GM21367 (cell line): ENCODE results near the gene PSMA2.
A peak's percentile ranks its signal among the peaks of the same experiment; 100 is the strongest.

Experiments
- ATAC-seq: cut with Tn5 transposase; IDR thresholded peaks from one replicate; pipeline ENCODE4 v1.9.1; 2021; ENCODE audit not compliant: unreplicated experiment

Gene PSMA2

GRCh38 chr7:42940985-42941847 is 9.2 kb upstream of the PSMA2 start:
- ATAC-seq: peak; percentile 36

- no peak for ATAC-seq
Measured at GRCh38 chr7:42939457-42940240, 7.7 kb upstream of the PSMA2 start.

DNA sequence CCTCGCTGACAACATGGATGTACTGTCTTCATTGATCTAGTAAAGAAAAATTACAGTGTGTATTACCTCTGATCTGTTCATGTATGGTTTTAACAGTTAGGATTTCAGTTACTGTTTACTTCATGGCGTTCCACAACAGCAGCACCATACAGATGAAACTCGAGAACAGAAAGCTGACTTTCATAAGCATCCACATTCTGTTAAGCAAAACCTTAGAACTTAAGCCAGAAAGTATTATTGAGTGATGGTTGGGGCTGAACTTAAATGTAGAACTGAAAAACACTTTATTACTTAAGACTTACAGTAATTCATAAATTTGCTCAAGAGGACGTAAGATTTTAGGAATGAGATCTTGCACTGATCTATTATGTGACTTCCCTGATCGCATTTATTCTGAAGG is 3.9 kb upstream of the PSMA2 start:
- no peak for ATAC-seq

GRCh38 chr7:42934291-42934690 is 2.3 kb upstream of the PSMA2 start:
- ATAC-seq: no peak

DNA sequence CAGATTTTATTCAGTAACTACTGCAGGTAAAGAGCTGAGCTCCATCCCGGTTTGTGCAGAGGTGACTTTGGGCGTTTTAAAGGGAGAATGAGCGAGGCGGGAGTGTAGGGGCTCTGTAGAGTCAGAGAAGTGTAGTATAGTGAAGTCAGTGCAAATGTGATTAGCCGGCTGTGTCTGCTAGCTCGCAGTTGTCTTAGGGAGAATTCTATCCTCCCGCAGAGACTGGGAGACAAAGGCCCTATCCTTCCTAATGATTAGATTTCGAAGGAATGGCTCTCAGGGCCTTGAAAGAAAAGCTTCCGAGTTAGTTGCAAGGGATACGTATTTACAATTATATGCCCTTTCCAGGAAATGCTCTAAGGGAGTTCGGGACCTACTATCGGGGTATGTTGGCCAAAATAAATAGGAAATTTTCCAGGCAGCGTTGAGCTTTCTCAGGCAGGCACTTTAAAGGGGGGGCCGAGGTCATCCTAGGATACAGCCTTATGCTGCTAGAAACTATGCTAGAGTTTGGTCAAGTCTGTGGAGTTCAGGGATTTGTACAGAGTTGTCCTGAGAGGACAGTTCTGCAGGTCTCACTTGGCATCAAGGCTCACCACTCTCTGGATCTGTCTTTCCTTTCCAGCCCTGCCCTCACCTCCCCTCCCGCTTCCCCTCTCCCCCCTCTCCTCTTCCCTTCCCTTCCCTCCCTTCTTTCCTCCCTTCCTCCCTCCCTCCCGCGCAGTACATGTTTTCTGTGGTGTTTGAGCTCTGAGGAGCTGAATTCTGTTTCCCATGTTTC is 1.0 kb upstream of the PSMA2 start:
- no peak for ATAC-seq

- no peak for ATAC-seq
Measured at GRCh38 chr7:42931447-42931833, 534 bp downstream of the PSMA2 start.

- no peak for ATAC-seq
Measured at GRCh38 chr7:42930889-42931288, 1.1 kb downstream of the PSMA2 start.

DNA sequence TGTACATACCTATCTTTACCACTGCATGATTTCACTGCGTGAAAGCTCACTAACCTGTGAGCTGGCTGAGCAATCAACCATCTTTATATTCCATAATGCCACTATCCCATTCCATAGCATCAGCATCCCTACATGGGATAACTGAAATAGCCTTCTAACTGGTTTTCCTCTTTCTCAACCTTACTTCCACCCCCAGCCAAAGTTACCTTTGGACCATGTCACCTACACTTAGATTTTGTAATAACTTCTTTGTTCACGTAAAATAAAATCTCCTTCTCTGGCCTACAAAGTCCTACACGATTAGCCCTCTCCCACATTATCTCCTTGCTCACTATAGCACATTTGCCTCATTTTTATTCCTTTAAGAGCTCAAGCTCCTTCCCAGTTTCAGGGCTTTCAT is 2.5 kb downstream of the PSMA2 start:
- no peak for ATAC-seq

GRCh38 chr7:42928754-42929153 is 3.2 kb downstream of the PSMA2 start:
- ATAC-seq: no peak

GRCh38 chr7:42926204-42926603 is 5.8 kb downstream of the PSMA2 start:
- no peak for ATAC-seq

- ATAC-seq: no peak
Measured at GRCh38 chr7:42925630-42926029, 6.3 kb downstream of the PSMA2 start.

DNA sequence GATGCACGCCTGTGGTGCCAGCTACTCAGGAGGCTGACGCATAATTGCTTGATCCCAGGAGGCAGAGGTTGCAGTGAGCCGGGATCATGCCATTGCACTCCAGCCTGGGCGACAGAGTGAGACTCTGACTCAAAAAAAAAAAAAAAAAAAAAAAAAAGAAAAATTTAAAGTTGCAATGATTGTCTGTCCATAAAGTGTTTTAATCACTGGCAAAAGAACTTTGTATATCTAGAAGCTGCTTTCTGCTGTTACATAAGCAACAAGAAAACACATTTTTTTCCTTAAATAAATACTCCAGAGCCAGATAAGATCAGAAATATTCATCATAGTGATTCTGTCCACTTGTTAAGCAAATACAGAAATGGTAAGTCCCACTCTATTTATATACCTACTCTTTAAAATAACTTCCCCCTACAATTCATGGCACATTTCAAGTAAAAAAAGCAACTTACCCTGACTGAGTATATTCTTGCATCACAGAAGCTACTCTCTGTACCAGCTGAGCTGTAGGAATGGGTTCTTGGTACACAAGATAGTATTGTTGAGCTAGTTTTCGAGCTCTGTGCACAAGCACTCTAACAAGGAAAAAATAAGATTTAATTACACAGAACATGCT is 7.6 kb downstream of the PSMA2 start:
- ATAC-seq: no peak

- ATAC-seq: no peak
Measured at GRCh38 chr7:42922017-42922753, 9.8 kb downstream of the PSMA2 start.

DNA sequence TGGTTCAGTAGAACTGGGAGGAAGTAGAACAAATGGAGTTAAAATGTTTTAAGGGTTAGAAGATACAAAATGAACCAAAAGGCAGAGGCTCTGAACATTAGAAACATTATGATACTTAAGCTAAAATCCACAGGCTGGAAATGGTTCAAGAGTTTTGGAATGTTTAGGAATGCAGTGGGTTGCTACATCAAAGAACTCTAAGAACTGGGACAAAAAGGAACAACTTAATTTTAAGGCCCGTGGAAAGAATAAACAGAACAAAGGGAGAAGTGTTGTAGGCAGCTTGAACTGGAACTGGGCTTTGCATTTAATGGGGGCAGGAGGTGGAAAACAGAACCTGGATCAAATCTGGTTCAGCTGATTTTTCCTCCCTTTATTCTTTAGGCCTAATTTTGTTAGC is 16.6 kb downstream of the PSMA2 start:
- ATAC-seq: no peak

DNA sequence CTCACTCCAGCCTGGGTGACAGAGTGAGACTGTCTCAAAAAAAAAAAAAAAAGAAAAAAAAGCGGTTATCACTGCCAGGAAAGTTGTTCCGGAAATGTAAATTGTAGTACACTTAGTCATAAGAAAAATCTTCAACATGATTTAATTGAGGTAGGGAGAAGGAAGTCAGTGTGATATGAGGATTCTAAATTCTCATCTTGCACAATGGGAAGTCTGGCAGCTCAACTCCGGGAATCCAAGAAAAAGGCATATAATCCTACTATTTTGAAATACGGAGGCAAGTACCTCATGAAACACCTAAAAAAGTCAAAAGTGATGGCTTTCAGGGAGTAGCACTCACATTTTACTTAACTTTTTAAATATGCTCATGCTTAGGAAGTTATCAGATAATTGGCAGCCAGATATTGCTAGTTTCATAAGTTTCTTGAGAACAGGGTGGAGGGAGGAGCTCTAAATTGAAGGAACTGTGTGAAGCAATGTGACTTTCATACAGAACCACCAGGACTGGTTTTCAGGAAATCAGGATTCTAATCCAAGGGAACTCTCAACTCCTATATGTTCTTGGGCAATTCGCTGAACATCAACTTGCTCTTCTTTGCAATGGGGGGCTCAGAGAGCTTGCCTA is 17.4 kb downstream of the PSMA2 start:
- no peak for ATAC-seq

GRCh38 chr7:42914009-42914408 is 18.0 kb downstream of the PSMA2 start:
- ATAC-seq: no peak

- no peak for ATAC-seq
Measured at GRCh38 chr7:42913591-42913990, 18.4 kb downstream of the PSMA2 start.

GRCh38 chr7:42911454-42912447 is 20.2 kb downstream of the PSMA2 start, which contains the start of gene C7orf25:
Gene C7orf25 (minus strand): TSS chr7:42912070. CDS start chr7:42910900, 1,170 bp downstream.
- ATAC-seq: peak; percentile 83

DNA sequence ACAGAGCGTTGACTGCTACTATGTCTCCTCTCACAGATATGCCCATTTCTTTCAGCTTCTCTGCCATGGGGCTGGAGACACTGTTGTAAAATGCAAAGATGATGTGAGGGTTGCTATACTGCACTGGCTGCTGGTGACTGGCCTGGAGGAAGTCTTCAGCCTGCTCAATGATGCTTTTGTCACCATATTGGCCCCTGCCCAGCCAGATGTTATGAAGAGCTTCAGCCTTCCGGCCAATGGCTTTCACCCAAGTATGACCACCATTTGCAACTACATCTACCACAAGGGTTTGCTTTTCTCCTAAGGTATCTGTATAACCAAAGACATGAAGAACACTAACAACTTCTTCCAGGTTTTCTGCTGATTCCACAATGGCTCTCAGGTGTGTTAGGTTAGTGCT is 21.7 kb downstream of the PSMA2 start:
- no peak for ATAC-seq
